Measurements from ENCODE around the gene ANO2.

ANO2 gene

GRCh38 chr12:5808981-5809380 lies 136.1 kb downstream of the ANO2 start:
- no peak for DNase-seq

DNA sequence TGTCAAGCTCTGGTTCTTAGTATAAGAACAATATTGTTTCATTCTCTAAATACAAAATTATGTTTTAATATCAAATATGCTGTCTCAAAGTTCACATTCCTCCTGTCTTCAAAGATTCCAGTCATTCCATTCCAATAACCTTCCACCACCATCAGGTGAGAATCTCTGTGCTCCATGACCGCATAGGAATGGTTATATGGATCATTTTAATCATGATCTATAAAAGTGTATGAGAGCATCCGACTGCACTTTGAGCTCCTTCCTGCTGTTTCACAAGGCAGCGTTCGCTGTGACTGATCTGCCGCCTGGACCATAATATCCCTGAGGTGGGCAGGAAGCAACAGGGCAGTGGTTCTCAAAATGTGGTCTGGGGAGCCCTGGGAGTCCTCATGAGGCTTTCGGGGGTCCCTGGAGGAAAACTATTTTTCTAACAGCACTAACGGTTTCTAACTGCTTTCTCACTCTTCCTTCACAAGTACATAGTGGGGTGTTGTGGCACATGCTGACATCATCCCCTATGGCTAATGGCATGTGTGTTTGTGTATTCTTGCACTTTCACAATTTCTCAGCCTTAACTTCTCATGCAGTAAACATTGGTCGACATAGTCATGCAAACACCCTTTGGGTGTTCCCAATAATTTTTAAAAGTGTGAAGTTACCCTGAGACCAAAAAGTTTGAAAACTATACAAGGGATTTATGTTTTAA lies 137.4 kb downstream of the ANO2 start:
- DNase-seq = no peak

GRCh38 chr12:5807090-5807414 lies 138.0 kb downstream of the ANO2 start:
- no peak for DNase-seq

GRCh38 chr12:5806371-5807089 lies 138.5 kb downstream of the ANO2 start:
- DNase-seq = no peak

DNA sequence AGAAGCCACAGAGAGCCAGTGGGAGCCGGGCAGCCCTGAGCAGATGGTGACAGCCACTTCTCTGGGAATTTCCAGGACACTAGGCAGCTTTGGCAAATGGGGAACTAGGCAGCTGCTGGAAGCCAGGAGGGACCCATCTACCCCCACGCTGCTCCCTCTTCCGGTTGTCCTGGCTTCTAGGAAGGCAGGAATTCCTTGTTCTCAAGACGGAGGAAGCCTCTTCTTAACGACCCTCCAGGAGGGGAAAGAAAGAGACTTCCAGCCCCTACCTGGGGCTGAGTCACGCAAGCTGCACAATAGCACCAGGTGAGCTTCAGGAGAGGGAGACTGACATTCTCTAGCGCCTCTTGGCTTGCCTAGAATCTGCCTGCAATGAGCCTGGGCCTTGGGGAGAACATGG lies 141.5 kb downstream of the ANO2 start:
- DNase-seq = no peak

DNA sequence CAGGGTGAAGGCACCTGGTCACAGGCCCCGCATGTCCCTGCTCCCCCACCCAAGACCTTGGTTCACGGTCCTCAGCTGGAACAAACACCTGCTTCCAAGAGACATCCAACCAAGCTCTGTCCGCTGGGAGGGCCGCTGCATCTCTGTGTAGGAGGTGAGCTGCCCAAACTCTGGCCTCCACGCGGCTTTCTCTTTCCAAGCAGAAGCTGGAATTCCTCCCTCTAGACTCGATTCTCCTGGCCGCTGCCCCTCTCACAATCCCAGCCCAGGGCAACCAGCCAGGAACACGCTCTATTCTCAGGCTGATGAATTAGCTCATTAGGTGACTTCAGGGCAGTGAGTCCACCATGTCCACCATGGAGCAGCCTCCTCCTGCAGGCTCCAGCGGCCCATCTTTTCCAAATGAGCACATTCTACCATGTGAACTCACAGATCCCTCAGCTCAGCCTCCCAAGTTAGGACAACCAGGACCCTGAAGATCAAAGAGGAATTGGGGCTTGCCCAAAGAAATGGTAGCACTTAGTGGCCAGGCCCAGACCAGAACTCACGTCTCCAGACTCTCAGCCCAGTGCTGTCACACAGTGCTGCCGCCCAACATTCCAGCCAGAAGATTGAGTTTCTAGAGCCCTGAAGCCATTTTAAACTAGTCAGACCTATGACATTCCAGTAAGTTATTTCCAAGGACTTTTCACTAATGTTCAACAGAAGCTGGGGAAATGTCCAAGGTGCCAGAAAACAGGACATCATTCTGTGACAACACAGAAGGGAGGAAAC lies 146.6 kb downstream of the ANO2 start:
- no peak for DNase-seq

DNA sequence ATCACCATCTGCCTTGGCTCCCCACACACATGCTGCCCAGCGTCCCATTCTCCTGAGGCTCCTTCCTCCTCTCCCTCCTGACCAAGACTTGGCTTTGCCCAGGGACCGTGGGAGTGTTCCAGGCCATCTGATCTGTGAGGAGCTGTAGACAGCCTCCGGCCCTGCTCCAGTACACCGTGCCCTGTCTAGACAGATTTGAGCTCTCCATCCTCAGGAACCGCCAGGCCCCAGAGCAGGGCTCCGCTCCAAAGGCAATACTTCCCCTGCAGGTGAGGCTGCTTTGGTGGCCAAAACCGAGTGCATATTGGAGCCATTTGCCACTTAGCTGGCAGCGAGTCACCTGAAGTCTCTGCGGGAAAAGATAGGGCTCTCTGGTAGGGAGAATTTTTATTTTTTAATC lies 147.4 kb downstream of the ANO2 start:
- DNase-seq = no peak

GRCh38 chr12:5796959-5797225 lies 148.2 kb downstream of the ANO2 start:
- DNase-seq = no peak

DNA sequence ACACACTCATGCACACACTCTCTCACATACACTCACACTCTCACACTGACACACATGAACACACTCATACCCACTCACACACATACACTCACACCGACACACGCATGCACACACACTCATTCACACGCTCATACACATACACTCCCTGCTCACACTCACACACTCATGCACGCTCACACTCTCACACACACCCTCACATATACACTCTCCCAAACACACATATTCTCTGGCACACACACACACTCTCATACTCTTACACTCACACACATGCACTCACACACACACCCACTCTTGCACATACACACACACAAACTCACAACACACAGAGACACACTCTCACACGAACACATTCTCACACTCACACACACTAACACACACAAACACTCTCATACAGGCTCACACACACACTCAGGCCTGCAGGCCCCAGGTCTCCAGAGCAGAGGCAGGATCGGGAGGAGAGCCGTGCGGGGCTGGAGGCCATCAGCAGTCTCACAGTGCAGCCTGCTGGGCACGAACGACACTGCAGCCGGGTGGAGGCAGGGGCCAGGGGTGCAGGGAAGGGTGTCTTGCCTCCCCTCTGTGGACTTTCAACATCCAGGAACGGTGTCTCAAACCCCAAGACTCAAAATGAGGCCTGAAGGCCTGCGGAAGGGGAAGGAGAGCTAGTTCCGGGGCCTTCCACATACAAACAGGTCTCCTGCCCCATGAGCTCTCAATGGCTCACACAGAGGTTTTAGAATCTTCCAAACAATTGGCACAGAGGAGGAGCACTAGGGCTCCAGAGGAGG lies 148.7 kb downstream of the ANO2 start:
- no peak for DNase-seq

GRCh38 chr12:5794156-5794555 lies 150.9 kb downstream of the ANO2 start:
- no peak for DNase-seq

GRCh38 chr12:5792343-5792742 lies 152.7 kb downstream of the ANO2 start:
- DNase-seq = no peak

DNA sequence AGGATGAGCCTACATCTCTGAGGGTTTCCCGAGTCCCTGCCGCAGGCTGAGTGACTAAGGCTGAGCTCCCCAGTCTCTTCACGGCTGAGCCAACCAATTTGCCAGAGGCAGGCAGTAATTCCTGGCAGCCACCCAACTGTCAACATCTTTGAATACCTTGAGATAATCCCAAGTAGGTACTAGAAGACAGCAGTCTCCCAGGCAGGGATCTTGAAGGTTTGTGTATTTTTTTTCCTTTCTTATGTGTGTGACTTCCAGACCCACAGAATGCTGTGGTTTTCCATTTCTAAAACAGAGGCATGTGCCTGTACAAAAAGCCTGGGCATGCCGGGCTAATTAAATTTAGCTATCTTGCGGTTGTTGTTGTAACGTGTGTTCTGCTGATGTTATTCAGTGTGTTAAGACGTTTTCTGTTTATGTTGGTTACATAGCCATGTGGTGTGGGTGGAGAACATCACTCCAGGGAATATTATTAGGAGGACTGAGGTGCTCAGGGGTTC lies 155.5 kb downstream of the ANO2 start:
- no peak for DNase-seq

DNA sequence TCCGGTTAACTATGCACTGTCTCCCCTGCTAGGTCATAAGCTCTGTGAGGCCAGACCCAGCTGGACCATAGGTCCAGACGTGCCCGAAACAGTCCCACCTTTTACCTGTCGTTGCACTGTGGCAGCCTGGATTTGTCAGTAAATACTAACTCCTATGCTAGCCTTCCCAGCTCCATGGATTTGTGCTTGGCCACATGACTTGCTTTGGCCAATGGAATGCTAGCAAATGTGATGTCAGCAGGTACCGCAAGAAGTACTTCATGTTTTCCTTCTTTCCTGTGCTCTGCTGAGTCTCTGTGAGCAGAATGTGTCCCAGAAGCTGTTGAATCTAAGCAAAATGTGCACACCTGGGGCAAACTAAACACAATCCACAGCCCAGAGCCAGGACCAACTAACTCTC lies 157.2 kb downstream of the ANO2 start:
- DNase-seq = no peak

DNA sequence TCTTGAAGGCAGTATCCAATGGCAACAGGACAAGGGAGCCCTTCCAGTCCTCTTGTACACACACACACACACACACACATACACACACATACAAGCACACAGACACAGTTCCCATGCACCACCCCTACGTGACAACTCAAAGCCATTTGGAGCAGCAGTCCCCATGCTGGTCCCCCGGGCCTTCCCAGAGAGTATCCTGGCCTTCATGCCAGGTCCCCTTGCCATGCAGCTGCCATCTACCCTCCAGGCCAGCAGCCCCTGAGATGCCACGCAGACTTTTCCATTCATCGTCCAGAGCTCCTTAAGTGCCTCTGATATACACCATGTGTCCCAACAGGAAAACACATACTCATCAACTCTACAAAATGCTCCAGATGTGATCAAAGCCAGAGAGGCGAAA lies 159.5 kb downstream of the ANO2 start:
- DNase-seq = no peak

- DNase-seq = no peak
These were observed 160.5 kb downstream of the ANO2 start for GRCh38 chr12:5784462-5785130.

DNA sequence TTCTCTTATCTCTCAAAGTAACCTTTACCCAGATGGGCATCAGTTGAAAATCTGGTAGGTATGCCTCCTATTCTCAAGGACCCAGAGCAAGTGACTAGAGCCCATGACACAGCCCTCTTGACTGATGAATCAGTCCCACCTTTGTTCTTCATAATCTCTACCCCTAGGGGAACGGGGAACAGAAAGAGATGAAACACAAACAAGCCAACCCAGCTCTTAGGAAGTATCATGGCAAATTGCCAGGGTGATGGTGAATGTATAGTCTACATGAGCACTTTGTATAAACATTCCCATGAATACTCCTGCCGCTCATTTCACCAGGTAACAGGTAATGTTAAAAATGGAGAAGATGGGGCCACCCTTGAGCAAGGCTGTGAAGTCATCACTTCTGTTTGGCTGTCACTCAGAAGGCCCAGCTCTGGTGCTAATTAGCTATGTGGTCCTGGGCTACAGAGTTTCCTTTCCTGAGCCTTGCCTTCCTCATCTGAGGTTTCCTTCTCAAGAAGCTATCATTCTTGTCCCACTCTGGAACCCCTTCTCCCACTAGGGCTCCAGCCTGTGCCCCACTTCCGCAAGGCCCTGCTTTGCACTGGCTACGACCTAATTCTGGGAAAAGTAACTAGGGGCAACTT lies 161.7 kb downstream of the ANO2 start:
- DNase-seq = no peak

- DNase-seq = no peak
These were observed 164.5 kb downstream of the ANO2 start for GRCh38 chr12:5780536-5780935.

- DNase-seq = no peak
These were observed 165.7 kb downstream of the ANO2 start for GRCh38 chr12:5779401-5779800.

DNA sequence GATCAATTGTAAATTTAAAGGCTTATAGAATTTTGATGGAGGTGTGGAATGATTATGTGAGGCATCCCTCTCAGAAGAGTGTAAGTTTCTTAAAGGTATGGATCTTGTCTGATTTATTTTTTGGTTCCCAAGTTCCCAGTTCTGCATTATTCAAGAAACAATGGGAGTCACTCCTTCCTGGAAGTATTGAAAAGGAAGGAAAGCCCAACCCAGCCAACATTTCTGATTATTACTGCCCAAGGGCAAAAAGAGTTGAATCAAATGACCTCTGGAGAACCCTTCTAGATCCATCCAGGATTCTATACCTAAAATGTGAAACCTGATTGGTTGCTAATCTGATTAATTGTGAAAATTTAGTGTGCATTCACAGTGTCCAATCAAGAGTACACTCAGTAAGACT lies 166.2 kb downstream of the ANO2 start:
- no peak for DNase-seq

- DNase-seq = no peak
These were observed 167.6 kb downstream of the ANO2 start for GRCh38 chr12:5777451-5777850.

GRCh38 chr12:5776091-5776490 lies 169.0 kb downstream of the ANO2 start:
- DNase-seq = no peak

DNA sequence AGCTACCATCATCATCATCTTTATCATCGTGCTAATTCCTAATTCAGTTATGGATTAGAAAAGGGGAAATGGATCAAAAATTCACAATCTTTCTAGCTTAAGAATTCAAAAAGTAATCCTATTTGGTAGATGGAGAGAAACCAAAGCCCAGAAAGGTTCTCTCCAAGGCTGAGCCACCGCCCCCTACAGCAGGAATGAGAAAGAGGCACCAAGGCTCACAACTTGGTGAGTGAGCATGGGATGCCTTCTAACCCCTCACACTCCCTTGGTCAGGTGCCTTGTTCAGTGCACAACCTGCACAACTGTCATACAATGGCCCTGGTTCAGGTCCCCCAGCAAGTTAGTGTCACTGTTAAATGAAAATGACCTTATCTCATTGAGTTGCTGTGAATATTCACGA lies 171.5 kb downstream of the ANO2 start:
- no peak for DNase-seq
